HG03097 (cell line): ENCODE measurements around the gene SHANK2.

Experiments used
- ATAC-seq: cut with Tn5 transposase; IDR thresholded peaks from one replicate; pipeline ENCODE4 v1.9.1; 2021; ENCODE audit not compliant: unreplicated experiment, low FRiP score

Gene SHANK2

DNA sequence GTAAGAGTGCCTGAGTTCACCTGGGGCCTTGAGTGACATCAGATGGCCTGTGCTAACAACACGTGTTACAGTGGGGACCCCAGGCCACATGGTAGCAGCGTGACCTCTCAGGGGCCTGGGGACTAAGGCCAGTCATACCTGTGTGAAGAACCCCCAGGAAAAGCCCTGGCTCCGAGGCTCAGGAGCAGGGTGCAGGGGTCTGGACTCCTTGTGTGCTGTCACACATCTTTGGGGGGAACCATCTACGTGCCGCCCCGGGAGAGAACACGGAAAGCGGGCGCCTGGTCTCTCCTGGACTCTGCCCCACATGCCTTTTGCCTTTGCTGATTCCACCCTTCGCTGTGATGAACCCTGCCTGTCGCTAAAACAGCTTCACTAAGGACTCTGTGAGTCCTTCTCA lies 48.7 kb downstream of the SHANK2 start:
- no peak for ATAC-seq

DNA sequence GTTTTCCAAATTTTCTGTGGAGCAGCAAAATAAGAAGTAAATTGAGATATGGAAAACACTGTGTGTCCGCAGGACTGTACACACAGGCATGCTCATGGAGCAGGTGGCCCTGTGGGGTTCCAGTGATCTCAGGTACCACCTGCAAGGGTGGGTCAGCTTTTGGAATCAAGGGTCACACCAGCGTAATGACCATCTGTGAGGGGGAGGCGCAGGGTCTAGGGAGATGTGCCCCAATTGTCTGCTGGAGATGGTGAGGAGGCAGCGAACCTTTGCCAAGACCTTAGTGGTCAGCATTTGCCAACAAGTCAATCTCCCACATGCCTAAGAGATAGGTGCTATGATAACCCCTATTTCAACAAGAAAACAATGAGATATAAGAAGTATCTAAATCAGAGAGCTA lies 49.4 kb downstream of the SHANK2 start:
- no peak for ATAC-seq

DNA sequence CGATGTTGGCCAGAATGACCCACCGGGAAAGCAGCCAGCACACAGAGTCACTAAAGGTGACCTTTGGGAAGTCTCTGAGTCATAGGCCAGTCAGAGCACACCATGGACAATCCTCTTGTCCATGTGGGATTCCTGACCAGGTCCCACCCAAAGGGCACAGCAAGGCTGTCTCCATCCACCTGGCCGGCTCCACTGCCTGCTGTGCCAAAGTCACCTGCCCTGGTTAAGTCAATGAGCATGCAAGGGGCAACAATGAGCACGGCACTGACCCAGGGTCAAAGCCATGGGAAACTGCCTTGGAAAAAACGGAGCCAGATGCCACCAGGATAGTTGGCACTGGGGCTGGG lies 49.8 kb downstream of the SHANK2 start:
- ATAC-seq: no peak
